Measurements from ENCODE around the gene NUB1.

NUB1 gene

GRCh38 chr7:151406886-151407583 is 65.4 kb downstream of the NUB1 start:
- Histone ChIP-seq H3K4me1 (ENCODE audit: insufficient read depth, insufficient read length) (peaks cover 6% of the 10 kb centered on the region), H3K36me3 (ENCODE audit: insufficient read depth, insufficient read length, low read length) (peaks cover 7% of the 10 kb centered on the region), H3K4me3 (ENCODE audit: insufficient read length, low read depth) (no peak overlapping the region), H3K9ac (ENCODE audit: insufficient read length, low read depth) (no peak overlapping the region), H3K27me3 (ENCODE audit: insufficient read depth, insufficient read length) (no peaks in the 10 kb centered on the region), H3K9me3 (ENCODE audit: insufficient read depth, low read length) (no peaks in the 10 kb centered on the region)
- TF ChIP-seq SUZ12 (IDR thresholded peaks at IDR 0.05; ENCODE audit: extremely low read depth, insufficient read depth, insufficient read length): no peak
- no peak for TF ChIP-seq YY1 (IDR thresholded peaks at IDR 0.05; ENCODE audit: insufficient read depth, insufficient read length)
- no peak for DNase-seq (ENCODE audit: low read depth, low spot score)

GRCh38 chr7:151408498-151408838 is 66.9 kb downstream of the NUB1 start:
- no peak for TF ChIP-seq SUZ12 (IDR thresholded peaks at IDR 0.05; ENCODE audit: extremely low read depth, insufficient read depth, insufficient read length)
- no peak for TF ChIP-seq YY1 (IDR thresholded peaks at IDR 0.05; ENCODE audit: insufficient read depth, insufficient read length)
- TF ChIP-seq ZNF274 (IDR thresholded peaks at IDR 0.05; ENCODE audit: low read depth, low read length): no peak
- H3K27me3 ChIP-seq (ENCODE audit: insufficient read depth, insufficient read length): peaks cover 4% of the 10 kb centered on the region

GRCh38 chr7:151408839-151409666 is 67.4 kb downstream of the NUB1 start:
- H3K9ac ChIP-seq (ENCODE audit: insufficient read length, low read depth): peak overlapping the region; percentile 84

More at GRCh38 chr7:151408498-151408838, 66.9 kb downstream of the NUB1 start:
- Histone ChIP-seq H3K4me1 (ENCODE audit: insufficient read depth, insufficient read length) (peaks cover 3% of the 10 kb centered on the region), H3K36me3 (ENCODE audit: insufficient read depth, insufficient read length, low read length) (peaks cover 7% of the 10 kb centered on the region), H3K4me3 (ENCODE audit: insufficient read length, low read depth) (peak overlapping the region; percentile 66), H3K9ac (ENCODE audit: insufficient read length, low read depth) (peak overlapping the region; percentile 50), H3K9me3 (ENCODE audit: insufficient read depth, low read length) (no peaks in the 10 kb centered on the region)
- no peak for DNase-seq (ENCODE audit: low read depth, low spot score)

DNA sequence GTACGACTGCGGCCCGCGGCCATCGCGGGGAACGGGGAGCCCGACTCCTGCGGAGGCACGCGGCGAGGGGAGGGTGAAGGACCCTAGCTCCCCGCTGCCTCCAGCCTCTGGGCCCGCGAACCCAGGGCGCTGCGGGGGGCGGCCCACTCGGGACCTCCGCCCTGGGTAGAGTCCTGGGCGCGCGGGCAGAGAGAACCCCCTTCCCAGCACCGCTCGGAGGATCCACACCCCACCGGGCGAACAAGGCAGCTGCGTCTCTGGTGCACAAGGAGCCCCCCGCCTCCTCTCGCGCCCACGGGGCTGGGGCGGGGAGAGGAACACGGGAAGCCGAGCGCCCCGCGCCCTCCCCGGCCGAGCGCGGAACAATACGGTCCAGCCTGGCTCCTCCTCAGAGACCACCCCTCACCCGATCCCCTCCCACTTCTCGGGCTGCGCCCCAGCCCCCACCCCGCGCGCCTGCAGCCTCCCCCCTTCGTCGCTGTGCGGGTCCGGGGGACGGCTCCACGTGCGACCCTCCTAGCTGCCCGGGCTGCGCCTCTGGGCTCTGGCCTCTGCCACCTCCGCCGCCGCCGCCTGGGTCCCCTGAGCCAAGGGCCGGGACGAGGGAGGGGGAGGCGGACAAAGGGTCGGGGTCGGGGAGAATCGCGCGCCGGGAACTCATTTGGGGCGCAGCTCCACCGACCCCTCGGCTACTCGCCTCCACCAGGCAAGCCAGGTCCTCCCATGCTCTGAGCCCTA is 68.2 kb downstream of the NUB1 start, which contains the start of gene WDR86:
Gene WDR86 (minus strand): TSS at position 372 of the 738 bp plus-strand sequence. CDS start 449 bp downstream, outside the sequence.
- no peaks in the 10 kb centered on the region for H3K9me3 ChIP-seq (ENCODE audit: insufficient read depth, low read length)
- TF ChIP-seq SUZ12 (IDR thresholded peaks at IDR 0.05; ENCODE audit: extremely low read depth, insufficient read depth, insufficient read length) (no peak), YY1 (IDR thresholded peaks at IDR 0.05; ENCODE audit: insufficient read depth, insufficient read length) (no peak), ZNF274 (IDR thresholded peaks at IDR 0.05; ENCODE audit: low read depth, low read length) (no peak)
- H3K27me3 ChIP-seq (ENCODE audit: insufficient read depth, insufficient read length): peaks cover 4% of the 10 kb centered on the region
- peaks cover 7% of the 10 kb centered on the region for H3K36me3 ChIP-seq (ENCODE audit: insufficient read depth, insufficient read length, low read length)
- H3K4me3 ChIP-seq (ENCODE audit: insufficient read length, low read depth): peak within 1 kb of the TSS; percentile 66
- H3K4me1 ChIP-seq (ENCODE audit: insufficient read depth, insufficient read length): peaks cover 3% of the 10 kb centered on the region
- peak within 1 kb of the TSS; percentile 84 for H3K9ac ChIP-seq (ENCODE audit: insufficient read length, low read depth)
- no peak for DNase-seq (ENCODE audit: low read depth, low spot score)

More at GRCh38 chr7:151408839-151409666, 67.4 kb downstream of the NUB1 start:
- peak overlapping the region; percentile 66 for H3K4me3 ChIP-seq (ENCODE audit: insufficient read length, low read depth)
- no peak for DNase-seq (ENCODE audit: low read depth, low spot score)
- H3K4me1 ChIP-seq (ENCODE audit: insufficient read depth, insufficient read length): peaks cover 3% of the 10 kb centered on the region
- H3K9me3 ChIP-seq (ENCODE audit: insufficient read depth, low read length): no peaks in the 10 kb centered on the region
- H3K27me3 ChIP-seq (ENCODE audit: insufficient read depth, insufficient read length): peaks cover 4% of the 10 kb centered on the region
- TF ChIP-seq YY1 (IDR thresholded peaks at IDR 0.05; ENCODE audit: insufficient read depth, insufficient read length): no peak
- TF ChIP-seq ZNF274 (IDR thresholded peaks at IDR 0.05; ENCODE audit: low read depth, low read length): no peak
- no peak for TF ChIP-seq SUZ12 (IDR thresholded peaks at IDR 0.05; ENCODE audit: extremely low read depth, insufficient read depth, insufficient read length)
- peaks cover 7% of the 10 kb centered on the region for H3K36me3 ChIP-seq (ENCODE audit: insufficient read depth, insufficient read length, low read length)

GRCh38 chr7:151410405-151411390 is 69.1 kb downstream of the NUB1 start:
- Histone ChIP-seq H3K9ac (ENCODE audit: insufficient read length, low read depth) (peak overlapping the region; percentile 84), H3K4me3 (ENCODE audit: insufficient read length, low read depth) (peak overlapping the region; percentile 66)

GRCh38 chr7:151411551-151411950 is 69.9 kb downstream of the NUB1 start:
- H3K4me1 ChIP-seq (ENCODE audit: insufficient read depth, insufficient read length): peaks cover 6% of the 10 kb centered on the region
- H3K27me3 ChIP-seq (ENCODE audit: insufficient read depth, insufficient read length): peaks cover 4% of the 10 kb centered on the region
- no peak for DNase-seq (ENCODE audit: low read depth, low spot score)
- peak overlapping the region; percentile 42 for H3K9ac ChIP-seq (ENCODE audit: insufficient read length, low read depth)
- H3K9me3 ChIP-seq (ENCODE audit: insufficient read depth, low read length): no peaks in the 10 kb centered on the region
- no peak overlapping the region for H3K4me3 ChIP-seq (ENCODE audit: insufficient read length, low read depth)
- peaks cover 4% of the 10 kb centered on the region for H3K36me3 ChIP-seq (ENCODE audit: insufficient read depth, insufficient read length, low read length)
- TF ChIP-seq SUZ12 (IDR thresholded peaks at IDR 0.05; ENCODE audit: extremely low read depth, insufficient read depth, insufficient read length) (no peak), YY1 (IDR thresholded peaks at IDR 0.05; ENCODE audit: insufficient read depth, insufficient read length) (no peak), ZNF274 (IDR thresholded peaks at IDR 0.05; ENCODE audit: low read depth, low read length) (no peak)

More at GRCh38 chr7:151410405-151411390, 69.1 kb downstream of the NUB1 start:
- no peak for TF ChIP-seq ZNF274 (IDR thresholded peaks at IDR 0.05; ENCODE audit: low read depth, low read length)
- TF ChIP-seq YY1 (IDR thresholded peaks at IDR 0.05; ENCODE audit: insufficient read depth, insufficient read length): no peak
- no peak for TF ChIP-seq SUZ12 (IDR thresholded peaks at IDR 0.05; ENCODE audit: extremely low read depth, insufficient read depth, insufficient read length)
- Histone ChIP-seq H3K4me1 (ENCODE audit: insufficient read depth, insufficient read length) (peaks cover 3% of the 10 kb centered on the region), H3K9me3 (ENCODE audit: insufficient read depth, low read length) (no peaks in the 10 kb centered on the region), H3K36me3 (ENCODE audit: insufficient read depth, insufficient read length, low read length) (peaks cover 5% of the 10 kb centered on the region), H3K27me3 (ENCODE audit: insufficient read depth, insufficient read length) (peaks cover 4% of the 10 kb centered on the region)
- DNase-seq (ENCODE audit: low read depth, low spot score): no peak

All from NT2/D1 (cell line).